Posterior vena cava (tissue), 2 donors: Measurements from ENCODE around the gene PTGES2. TPM values are rescaled to one million over a fixed set of nuclear protein-coding genes. Genes with fewer than 3 reads are reported as not detected.
"Not testable (repeated sequence)": the region's sequence is repeated elsewhere in the genome, so short reads cannot be mapped to it uniquely, and the experiment has no call there.

Source experiments
- DNase-seq: peaks from one replicate; pipeline ENCODE4 v3.0.0-alpha.2; 2020; ENCODE audit warnings: low spot score
- intact Hi-C, 2 donors: fragments of 100-400 bp; cut with DNase I; formaldehyde crosslinking; loops; one replicate each; pipeline versions ENCODE4 v1.14.1 to v1.14.2; 2022 to 2023
- total RNA-seq, 2 donors: library from RNA; stranded (reverse); fragmentation: NEBNext Ultra II Directional; extraction: Animal tissue kit (Norgen Biotek cat#: 25700); gene quantifications; one replicate each; pipeline ENCODE4 v1.2.1, GENCODE V29; 2021
- donor health status: DM: yes; HTN: yes; CAD: no.
- donor health status: DM: yes; HTN: yes; CAD: no.

Gene PTGES2
- total RNA-seq, 2 donors from 2014 or later: 38.6 to 38.9 TPM

GRCh38 chr9:128142596-128142995 lies 15.1 kb upstream of the PTGES2 start:
- intact Hi-C loops: no loop called here
- no peak for DNase-seq

- intact Hi-C loops: no loop called here
- peak; percentile 51 for DNase-seq
These were observed 14.5 kb upstream of the PTGES2 start for GRCh38 chr9:128142061-128142460.

GRCh38 chr9:128141604-128142003 lies 14.1 kb upstream of the PTGES2 start:
- intact Hi-C loops: no loop called here

GRCh38 chr9:128139621-128140020 lies 12.1 kb upstream of the PTGES2 start:
- intact Hi-C loops: no loop called here
- peak; percentile 55 for DNase-seq

More at GRCh38 chr9:128141604-128142003, 14.1 kb upstream of the PTGES2 start:
- peak; percentile 40 for DNase-seq

- intact Hi-C loops: no loop called here
- no peak for DNase-seq
These were observed 10.5 kb upstream of the PTGES2 start for GRCh38 chr9:128138001-128138400.

GRCh38 chr9:128136816-128137793 lies 9.6 kb upstream of the PTGES2 start:
- peak; percentile 52 for DNase-seq
- intact Hi-C loops: no loop called here

GRCh38 chr9:128135561-128135960 lies 8.0 kb upstream of the PTGES2 start:
- DNase-seq: peak; percentile 50
- intact Hi-C loops: not testable (repeated sequence)

- peak; percentile 44 for DNase-seq
These were observed 4.6 kb upstream of the PTGES2 start for GRCh38 chr9:128132139-128132538.

GRCh38 chr9:128131346-128131745 lies 3.8 kb upstream of the PTGES2 start:
- intact Hi-C loops: not testable (repeated sequence)
- peak; percentile 57 for DNase-seq

More at GRCh38 chr9:128132139-128132538, 4.6 kb upstream of the PTGES2 start:
- intact Hi-C loops: not testable (repeated sequence)

- intact Hi-C loops: not testable (repeated sequence)
- DNase-seq: peak; percentile 73
These were observed 3.1 kb upstream of the PTGES2 start for GRCh38 chr9:128130651-128131050.

- intact Hi-C loops: not testable (repeated sequence)
- DNase-seq: peak; percentile 85
These were observed 2.6 kb upstream of the PTGES2 start for GRCh38 chr9:128129976-128130590.

GRCh38 chr9:128128836-128129590 lies 1.5 kb upstream of the PTGES2 start:
- intact Hi-C loops: no loop called here
- DNase-seq: peak; percentile 79

GRCh38 chr9:128127990-128128835 lies 684 bp upstream of the PTGES2 start:
- intact Hi-C loops: no loop called here
- DNase-seq: peak; percentile 94

- intact Hi-C loops: no loop called here
- peak; percentile 63 for DNase-seq
These were observed 1.8 kb downstream of the PTGES2 start for GRCh38 chr9:128125580-128126354.

GRCh38 chr9:128124873-128125579 lies 2.5 kb downstream of the PTGES2 start:
- intact Hi-C loops: no loop called here
- peak; percentile 88 for DNase-seq

GRCh38 chr9:128124451-128124850 lies 3.1 kb downstream of the PTGES2 start:
- DNase-seq: peak; percentile 47
- intact Hi-C loops: no loop called here

- intact Hi-C loops: no loop called here
- DNase-seq: peak; percentile 80
These were observed 4.0 kb downstream of the PTGES2 start for GRCh38 chr9:128123451-128124080.
